Activated CD8-positive, alpha-beta memory T cell treated with anti-CD3 and anti-CD28 coated beads, Interleukin-2, amount 50 U/mL, for 1 hour (primary cell): ENCODE data around the gene GPATCH2L.
A peak's percentile ranks its signal among the peaks of the same experiment; 100 is the strongest.

ENCODE experiments used
- DNase-seq: peaks from one replicate; pipeline ENCODE4 v3.0.0-alpha.2; 2020; ENCODE audit errors: extremely low read depth

GPATCH2L gene

GRCh38 chr14:76151398-76152332 lies at the start of gene GPATCH2L:
TSS of gene GPATCH2L (plus strand) at chr14:76151922. CDS start at chr14:76154364, 2,442 bp downstream.
- peak; percentile 84 for DNase-seq

- no peak for DNase-seq
Measured at GRCh38 chr14:76104802-76105355, 46.8 kb upstream of the GPATCH2L start.

- no peak for DNase-seq
Measured at GRCh38 chr14:76106188-76106587, 45.5 kb upstream of the GPATCH2L start.

GRCh38 chr14:76109087-76109880 lies 42.4 kb upstream of the GPATCH2L start:
- DNase-seq = no peak

- no peak for DNase-seq
Measured at GRCh38 chr14:76112889-76113624, 38.7 kb upstream of the GPATCH2L start.

- no peak for DNase-seq
Measured at GRCh38 chr14:76113691-76114090, 38.0 kb upstream of the GPATCH2L start.

- DNase-seq = no peak
Measured at GRCh38 chr14:76115010-76115422, 36.7 kb upstream of the GPATCH2L start.

- no peak for DNase-seq
Measured at GRCh38 chr14:76117789-76118484, 33.8 kb upstream of the GPATCH2L start.

- no peak for DNase-seq
Measured at GRCh38 chr14:76118594-76118993, 33.1 kb upstream of the GPATCH2L start.

GRCh38 chr14:76121089-76121748 lies 30.5 kb upstream of the GPATCH2L start:
- DNase-seq = no peak

GRCh38 chr14:76123426-76124225 lies 28.1 kb upstream of the GPATCH2L start:
- DNase-seq = no peak

- DNase-seq = no peak
Measured at GRCh38 chr14:76125511-76125910, 26.2 kb upstream of the GPATCH2L start.

GRCh38 chr14:76126076-76126475 lies 25.6 kb upstream of the GPATCH2L start:
- DNase-seq = no peak

- DNase-seq = no peak
Measured at GRCh38 chr14:76129851-76130576, 21.7 kb upstream of the GPATCH2L start.

GRCh38 chr14:76131071-76131965 lies 20.4 kb upstream of the GPATCH2L start:
- no peak for DNase-seq

- no peak for DNase-seq
Measured at GRCh38 chr14:76133103-76133502, 18.6 kb upstream of the GPATCH2L start.

GRCh38 chr14:76134231-76134630 lies 17.5 kb upstream of the GPATCH2L start:
- DNase-seq = no peak

GRCh38 chr14:76135722-76136121 lies 16.0 kb upstream of the GPATCH2L start:
- no peak for DNase-seq
